Fibroblast of skin of scalp (primary cell): Measurements from ENCODE around the gene FPGS.

Experiments
- DNase-seq: peaks from one replicate; pipeline ENCODE4 v3.0.0-alpha.2; 2013

The FPGS gene

DNA sequence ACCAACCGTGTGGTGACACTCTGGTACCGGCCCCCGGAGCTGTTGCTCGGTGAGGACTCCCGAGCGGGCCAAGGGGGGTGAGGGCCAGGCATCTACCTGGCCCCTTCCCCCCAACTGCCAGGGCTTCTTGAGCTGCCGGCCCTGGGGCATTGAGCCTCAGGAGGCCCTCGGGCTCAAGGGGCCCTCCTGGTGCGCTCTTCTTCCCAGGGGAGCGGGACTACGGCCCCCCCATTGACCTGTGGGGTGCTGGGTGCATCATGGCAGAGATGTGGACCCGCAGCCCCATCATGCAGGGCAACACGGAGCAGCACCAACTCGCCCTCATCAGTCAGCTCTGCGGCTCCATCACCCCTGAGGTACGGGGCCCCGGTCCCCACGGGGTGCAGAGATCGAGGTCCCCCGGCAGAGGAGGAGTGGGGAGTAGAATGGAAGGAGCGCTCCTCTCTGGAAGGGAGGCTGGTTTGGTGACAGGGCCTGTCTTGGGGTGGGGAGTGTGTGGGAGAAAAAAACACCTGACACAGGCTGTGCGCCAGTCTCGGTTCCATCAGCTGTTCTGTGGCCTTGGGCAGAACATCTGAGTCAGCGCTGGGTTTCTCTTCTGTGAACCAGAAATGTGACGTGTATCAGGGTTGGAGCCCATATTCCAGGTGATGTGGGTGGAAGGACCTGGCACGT, 14.2 kb upstream of the FPGS start:
- DNase-seq, result no peak

DNA sequence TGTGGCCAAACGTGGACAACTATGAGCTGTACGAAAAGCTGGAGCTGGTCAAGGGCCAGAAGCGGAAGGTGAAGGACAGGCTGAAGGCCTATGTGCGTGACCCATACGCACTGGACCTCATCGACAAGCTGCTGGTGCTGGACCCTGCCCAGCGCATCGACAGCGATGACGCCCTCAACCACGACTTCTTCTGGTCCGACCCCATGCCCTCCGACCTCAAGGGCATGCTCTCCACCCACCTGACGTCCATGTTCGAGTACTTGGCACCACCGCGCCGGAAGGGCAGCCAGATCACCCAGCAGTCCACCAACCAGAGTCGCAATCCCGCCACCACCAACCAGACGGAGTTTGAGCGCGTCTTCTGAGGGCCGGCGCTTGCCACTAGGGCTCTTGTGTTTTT, 13.5 kb upstream of the FPGS start:
- DNase-seq, result no peak

- no peak for DNase-seq
Observed at GRCh38 chr9:127790094-127790855, 12.4 kb upstream of the FPGS start.

- DNase-seq, result no peak
Observed at GRCh38 chr9:127791085-127791484, 11.6 kb upstream of the FPGS start.

GRCh38 chr9:127792417-127793031, 10.2 kb upstream of the FPGS start:
- DNase-seq, result no peak

DNA sequence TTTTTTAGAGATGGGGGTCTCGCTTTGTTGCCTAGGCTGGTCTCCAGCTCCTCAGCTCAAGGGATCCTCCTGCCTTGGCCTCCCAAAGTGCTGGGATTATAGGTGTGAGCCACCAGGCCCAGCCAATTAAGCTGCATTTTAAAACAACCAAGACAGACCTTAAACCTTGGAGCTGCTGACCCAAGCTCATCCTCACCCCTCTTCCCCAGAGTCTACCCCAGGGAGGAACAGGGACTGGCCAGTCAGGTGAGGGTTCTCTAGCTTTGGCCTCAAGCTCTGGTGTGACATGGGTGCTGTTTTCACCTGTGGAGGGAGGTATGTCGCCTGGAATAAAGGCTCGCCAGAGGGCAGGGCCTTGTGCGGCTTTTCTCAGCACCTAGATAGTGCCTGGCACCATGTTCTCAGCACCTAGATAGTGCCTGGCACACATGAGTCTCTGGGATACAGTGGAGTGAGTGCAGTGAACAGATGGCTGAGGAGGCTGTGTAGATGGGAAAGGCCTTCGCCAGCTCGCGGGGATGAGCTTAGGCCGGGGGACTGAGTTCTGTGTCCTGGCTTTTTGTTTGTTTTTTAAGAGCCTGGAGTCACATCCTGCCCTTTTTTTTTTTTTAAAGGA, 9.5 kb upstream of the FPGS start:
- no peak for DNase-seq

GRCh38 chr9:127794001-127794791, 8.5 kb upstream of the FPGS start:
- DNase-seq, result no peak

- DNase-seq, result no peak
Observed at GRCh38 chr9:127796225-127796813, 6.4 kb upstream of the FPGS start.

DNA sequence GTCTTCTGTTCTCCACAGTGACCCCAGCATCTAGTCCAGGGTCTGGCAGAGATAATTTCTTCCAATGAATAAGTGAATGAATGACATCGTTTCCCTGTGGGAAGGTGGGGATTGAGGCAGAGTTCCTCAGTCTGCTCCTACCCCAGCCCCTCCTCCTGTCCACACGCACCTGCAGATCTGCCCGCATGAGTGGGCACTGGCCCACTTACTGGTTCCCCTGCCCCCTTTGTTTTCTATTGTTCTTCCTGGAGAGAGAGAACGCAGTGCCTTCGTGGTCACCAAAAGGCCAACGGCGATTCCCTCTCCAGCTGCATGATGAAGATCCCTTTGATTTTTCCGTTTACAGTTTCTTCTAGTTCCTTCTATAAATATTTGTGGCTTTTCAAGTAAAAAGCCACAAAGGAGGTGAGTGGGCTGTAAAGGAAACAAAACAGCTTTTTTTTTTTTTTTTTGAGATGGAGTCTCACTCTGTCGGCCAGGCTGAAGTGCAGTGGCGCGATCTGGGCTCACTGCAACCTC, 5.8 kb upstream of the FPGS start:
- DNase-seq, result no peak

- no peak for DNase-seq
Observed at GRCh38 chr9:127801955-127802575, 617 bp upstream of the FPGS start.

- DNase-seq, result peak; percentile 49
Observed at GRCh38 chr9:127803507-127804352, 1.0 kb downstream of the FPGS start.

DNA sequence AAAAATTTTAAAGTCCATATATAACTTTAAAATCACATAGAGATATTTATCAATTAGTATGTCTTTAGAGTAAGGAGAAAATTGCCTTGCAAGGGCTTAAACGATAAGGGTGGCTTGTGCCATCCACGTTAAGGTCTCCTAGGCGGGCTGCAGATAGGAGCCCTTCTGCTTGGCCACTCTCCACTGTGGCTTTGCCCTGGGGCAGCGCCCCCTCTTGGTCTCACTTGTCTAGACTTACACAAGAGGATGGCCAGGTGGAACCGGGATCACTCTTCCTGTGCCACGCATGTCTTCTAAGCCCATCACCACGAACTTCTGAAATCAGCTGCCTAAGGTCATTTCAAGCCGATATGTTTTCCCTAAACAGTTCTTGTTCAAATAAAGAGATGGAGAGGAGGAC, 2.9 kb downstream of the FPGS start:
- DNase-seq, result peak; percentile 19

DNA sequence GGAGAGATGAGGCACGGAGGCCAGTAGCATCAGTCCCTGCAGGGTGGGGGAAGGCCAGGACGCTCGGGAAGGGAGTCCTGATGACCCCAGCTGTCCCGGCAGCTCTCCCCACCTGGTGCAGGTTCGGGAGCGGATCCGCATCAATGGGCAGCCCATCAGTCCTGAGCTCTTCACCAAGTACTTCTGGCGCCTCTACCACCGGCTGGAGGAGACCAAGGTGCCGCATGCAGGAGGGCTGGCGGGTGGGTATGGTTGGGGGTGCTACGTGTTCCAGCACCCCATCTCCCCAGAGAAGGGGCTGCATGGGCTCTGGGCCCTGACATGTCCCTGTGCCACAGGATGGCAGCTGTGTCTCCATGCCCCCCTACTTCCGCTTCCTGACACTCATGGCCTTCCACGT, 4.2 kb downstream of the FPGS start:
- DNase-seq, result no peak

DNA sequence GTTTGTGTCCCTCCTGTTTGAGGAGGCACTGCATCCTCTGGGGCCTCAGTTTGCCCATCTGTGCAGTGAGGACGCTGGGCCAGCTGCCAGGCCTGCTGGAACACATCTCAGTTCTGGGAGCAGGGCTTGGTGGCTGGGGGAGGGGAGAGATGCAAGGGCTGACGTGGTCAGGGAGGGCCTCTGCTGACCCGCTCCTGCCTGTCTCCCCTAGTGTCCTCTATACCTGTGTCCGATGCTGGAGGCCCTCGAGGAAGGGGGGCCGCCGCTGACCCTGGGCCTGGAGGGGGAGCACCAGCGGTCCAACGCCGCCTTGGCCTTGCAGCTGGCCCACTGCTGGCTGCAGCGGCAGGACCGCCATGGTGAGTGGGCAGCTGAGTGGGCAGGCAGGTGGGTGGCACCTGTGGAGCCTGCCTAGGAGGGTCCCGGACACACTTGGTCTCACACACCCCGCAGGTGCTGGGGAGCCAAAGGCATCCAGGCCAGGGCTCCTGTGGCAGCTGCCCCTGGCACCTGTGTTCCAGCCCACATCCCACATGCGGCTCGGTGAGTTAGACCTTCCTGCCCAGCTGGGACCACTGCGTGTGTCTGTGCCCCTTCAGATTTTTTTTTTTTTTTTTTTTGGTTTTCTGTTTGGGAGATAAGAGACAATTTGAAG, 5.8 kb downstream of the FPGS start:
- no peak for DNase-seq

DNA sequence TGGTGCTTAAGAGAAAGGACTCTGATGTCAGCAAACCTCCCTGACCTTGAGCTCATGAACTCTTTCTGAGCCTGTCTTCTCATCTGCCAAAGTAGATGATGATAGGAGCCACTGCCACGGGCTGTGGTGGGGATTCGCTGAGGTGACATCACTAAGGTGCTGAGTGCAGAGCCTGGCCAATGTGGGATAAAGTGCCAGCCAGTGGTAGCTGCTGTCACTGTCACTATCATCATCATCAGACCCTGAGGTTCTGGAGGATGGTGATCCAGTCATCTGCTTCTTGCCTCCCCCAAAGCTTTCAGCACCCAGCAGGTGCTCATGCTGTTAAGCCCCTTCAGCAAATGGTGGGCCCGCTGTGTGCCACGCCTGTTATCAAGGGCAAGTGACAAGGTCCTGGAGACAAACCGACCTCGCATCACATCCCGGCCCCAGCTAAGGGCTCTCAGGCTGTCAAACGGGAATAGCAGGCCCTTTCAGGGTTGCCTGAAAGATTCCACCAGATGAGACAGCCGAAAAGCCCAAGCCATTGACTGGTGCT, 6.4 kb downstream of the FPGS start:
- DNase-seq, result no peak

DNA sequence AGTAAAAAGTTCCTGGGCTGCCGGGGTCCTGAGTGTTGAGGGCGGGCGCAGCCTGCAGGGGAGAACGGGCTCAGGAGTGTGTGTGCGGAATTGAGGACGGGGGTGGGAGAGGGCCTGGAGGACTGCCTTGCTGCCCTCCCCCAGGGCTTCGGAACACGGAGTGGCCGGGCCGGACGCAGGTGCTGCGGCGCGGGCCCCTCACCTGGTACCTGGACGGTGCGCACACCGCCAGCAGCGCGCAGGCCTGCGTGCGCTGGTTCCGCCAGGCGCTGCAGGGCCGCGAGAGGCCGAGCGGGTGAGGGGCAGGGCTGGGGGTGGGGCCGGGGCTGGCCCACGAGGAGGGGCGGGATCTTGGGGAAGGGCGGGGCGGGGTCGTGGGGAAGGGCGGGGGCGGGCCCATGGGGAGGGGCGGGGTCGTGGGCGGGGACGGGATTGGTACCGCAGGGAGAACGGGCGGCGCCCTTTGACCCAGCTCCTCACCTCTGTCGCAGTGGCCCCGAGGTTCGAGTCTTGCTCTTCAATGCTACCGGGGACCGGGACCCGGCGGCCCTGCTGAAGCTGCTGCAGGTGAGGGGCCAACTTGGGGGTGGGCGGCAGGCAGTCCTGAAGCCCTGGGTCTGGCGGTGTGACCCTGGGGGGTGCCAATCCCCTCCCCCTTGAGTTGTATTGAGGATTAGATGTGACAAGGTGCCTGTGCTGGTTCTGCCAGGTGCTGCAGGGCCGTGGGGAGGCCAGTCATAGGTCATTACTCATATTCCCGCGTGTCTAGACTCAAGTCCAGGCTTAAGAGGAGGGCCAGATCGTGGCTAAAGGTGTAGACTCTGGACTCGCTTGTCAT, 7.1 kb downstream of the FPGS start:
- peak; percentile 39 for DNase-seq

DNA sequence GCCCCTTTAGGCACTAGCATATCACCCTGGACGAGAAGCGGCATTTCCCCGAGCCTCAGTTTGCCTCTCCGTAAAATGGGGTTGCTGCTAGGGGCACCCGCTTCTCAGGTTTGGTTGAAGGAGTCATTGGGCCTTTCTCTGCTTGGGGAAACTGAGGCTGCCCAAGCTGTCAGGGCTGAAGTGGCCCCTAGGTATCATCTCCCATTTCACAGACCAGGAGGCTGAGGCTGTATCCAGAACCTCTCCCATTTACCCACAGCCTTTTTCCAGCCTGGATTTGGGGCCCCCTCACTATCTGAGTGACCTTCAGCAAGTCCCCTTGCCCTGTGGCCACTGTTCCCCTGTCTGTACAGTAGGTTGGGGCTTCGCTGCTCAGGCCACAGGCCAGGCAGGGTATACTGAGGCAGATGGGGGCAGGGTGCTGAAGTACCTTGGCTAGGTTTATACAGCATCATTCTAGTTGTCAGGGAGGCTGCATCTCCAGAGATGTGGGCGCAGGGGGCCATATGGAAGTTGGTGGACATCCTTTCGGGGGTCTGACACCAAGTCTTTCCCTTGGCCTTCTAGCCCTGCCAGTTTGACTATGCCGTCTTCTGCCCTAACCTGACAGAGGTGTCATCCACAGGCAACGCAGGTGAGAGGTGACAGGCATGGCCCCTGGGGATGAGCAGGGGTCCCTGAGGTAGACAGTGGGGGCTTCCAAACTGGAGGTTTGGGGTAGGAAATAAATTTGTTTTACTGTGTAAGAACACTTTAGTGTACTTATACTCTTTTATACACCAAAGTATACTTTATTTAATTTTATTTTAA, 7.9 kb downstream of the FPGS start:
- DNase-seq, result no peak

- no peak for DNase-seq
Observed at GRCh38 chr9:127812011-127812410, 9.3 kb downstream of the FPGS start.
